Suprapubic skin (tissue), 3 donors: ENCODE results near the gene ANKRD6.

Experiments used
- POLR2A ChIP-seq, 2 donors: fragments of 450-650 bp; IDR thresholded peaks; one replicate each; pipeline ENCODE4 v1.6.1; 2017; ENCODE audit warnings: antibody characterized with exemption in 2 of 2, mild to moderate bottlenecking in 2 of 2, moderate library complexity in 2 of 2
- TF ChIP-seq, protein P1 (sequence below), 2 donors: fragments of 200-600 bp in 1 of 2; fragments of 450-650 bp in 1 of 2; sonication (generic) in 1 of 2; IDR thresholded peaks; one replicate each; pipeline ENCODE4 v1.5.1; 2016 to 2019; ENCODE audit warnings: antibody characterized with exemption in 2 of 2, mild to moderate bottlenecking in 1 of 2, moderate library complexity in 1 of 2

DNA sequence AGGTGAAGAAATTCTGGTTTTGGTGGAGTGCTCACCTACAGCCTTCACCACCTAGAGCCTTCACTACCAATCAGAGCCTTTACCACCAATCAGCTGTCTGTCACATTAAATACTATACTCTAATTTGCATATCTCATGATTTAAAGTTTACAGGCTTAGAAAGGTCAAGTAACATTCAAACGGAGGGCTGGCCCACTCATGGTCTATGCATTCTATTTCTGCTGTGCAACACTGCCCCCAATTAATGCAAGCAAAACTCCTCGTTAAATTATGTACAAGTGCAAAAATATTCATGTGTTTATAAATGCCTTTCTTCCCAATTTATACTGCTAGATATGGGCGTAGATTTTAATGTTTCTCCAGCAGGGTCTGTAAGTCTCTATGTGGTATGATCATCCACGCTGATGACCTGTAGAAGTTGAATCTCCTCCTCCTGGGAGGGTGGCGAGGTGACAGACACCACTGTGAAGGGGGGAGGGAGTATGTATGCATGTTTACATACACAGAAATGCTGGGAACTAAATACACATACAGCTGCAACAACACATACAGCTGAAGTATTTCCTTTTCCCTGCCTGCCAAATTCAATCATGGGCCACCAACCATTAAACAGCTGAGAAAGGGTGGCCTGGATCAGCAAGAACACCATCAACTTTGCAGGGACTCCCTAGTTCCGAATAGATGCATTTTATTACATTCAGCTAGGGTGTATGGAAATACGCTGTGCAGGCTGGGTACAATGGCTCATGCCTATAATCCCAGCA is 34.0 kb upstream of the ANKRD6 start:
- TF ChIP-seq, protein P1, sequence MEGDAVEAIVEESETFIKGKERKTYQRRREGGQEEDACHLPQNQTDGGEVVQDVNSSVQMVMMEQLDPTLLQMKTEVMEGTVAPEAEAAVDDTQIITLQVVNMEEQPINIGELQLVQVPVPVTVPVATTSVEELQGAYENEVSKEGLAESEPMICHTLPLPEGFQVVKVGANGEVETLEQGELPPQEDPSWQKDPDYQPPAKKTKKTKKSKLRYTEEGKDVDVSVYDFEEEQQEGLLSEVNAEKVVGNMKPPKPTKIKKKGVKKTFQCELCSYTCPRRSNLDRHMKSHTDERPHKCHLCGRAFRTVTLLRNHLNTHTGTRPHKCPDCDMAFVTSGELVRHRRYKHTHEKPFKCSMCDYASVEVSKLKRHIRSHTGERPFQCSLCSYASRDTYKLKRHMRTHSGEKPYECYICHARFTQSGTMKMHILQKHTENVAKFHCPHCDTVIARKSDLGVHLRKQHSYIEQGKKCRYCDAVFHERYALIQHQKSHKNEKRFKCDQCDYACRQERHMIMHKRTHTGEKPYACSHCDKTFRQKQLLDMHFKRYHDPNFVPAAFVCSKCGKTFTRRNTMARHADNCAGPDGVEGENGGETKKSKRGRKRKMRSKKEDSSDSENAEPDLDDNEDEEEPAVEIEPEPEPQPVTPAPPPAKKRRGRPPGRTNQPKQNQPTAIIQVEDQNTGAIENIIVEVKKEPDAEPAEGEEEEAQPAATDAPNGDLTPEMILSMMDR (IDR thresholded peaks at IDR 0.05) = no peak
- TF ChIP-seq POLR2A (IDR thresholded peaks at IDR 0.05) = no peak
